Peyer's patch (tissue), 4 donors: ENCODE measurements around the gene PRKAR1B.

ENCODE experiments used
- POLR2A ChIP-seq, 2 donors: fragments of 450-650 bp; IDR thresholded peaks; one replicate each; pipeline ENCODE4 v1.5.1; 2017; ENCODE audit warnings: antibody characterized with exemption in 2 of 2, mild to moderate bottlenecking in 2 of 2, moderate library complexity in 2 of 2
- TF ChIP-seq, protein P1 (sequence below), 6 experiments: fragments of 450-650 bp in 4 of 6; fragments of 200-600 bp in 2 of 6; sonication (generic) in 1 of 6; IDR thresholded peaks; one replicate each; pipeline ENCODE4 v1.5.1; 2017 to 2019; ENCODE audit warnings: antibody characterized with exemption in 6 of 6, mild to moderate bottlenecking in 3 of 6, moderate library complexity in 1 of 6

DNA sequence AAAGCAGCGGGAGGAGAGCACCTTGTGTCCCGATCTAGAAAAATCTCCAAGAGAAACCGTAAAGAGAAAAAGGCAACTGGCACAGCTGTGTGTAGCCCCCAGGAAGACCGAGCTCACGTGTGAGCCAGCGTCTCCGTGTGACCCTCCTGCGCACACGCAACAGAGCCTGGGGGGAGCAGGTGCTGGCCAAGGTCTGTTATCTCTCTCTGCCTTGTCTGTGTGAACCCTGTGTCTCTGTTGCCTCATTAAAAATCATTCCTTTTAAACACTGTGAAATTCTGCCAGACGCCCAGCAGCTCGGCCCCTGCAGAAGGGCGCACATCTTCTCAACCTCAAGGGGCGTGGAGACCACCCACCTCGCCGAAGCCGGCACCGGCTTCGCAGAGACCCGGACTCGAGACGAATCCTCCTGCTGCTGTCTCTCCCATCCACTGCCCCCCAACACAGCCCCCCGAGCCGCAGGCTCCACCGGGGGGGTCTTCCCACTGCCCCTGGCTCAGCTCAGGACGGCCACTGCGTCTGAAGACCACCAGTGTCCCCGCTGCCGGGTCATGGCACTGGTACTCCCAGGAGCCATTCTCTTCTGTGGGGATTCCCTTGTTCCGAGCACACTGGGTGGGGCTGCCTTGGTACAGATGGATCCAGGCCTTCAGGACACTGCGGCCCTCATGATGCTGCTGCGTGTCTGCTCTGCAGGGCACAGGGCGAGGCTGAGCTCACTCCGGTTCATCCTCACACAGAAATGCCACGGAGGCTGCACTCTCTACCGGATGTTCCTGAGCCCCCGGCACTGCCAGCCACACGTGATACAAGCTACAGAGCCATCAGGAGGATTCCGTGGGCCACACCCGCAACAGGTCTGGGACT lies 94.9 kb downstream of the PRKAR1B start:
- TF ChIP-seq, protein P1, sequence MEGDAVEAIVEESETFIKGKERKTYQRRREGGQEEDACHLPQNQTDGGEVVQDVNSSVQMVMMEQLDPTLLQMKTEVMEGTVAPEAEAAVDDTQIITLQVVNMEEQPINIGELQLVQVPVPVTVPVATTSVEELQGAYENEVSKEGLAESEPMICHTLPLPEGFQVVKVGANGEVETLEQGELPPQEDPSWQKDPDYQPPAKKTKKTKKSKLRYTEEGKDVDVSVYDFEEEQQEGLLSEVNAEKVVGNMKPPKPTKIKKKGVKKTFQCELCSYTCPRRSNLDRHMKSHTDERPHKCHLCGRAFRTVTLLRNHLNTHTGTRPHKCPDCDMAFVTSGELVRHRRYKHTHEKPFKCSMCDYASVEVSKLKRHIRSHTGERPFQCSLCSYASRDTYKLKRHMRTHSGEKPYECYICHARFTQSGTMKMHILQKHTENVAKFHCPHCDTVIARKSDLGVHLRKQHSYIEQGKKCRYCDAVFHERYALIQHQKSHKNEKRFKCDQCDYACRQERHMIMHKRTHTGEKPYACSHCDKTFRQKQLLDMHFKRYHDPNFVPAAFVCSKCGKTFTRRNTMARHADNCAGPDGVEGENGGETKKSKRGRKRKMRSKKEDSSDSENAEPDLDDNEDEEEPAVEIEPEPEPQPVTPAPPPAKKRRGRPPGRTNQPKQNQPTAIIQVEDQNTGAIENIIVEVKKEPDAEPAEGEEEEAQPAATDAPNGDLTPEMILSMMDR (IDR thresholded peaks at IDR 0.05) = no peak
- TF ChIP-seq POLR2A (IDR thresholded peaks at IDR 0.05) = no peak
